SHP77 (cell line): ENCODE data around the gene HMGCS2.

Experiments used
- DNase-seq, 2 experiments: peaks; one replicate each; lab custom pipeline; 2025; lab: John Stamatoyannopoulos, UW

HMGCS2 gene

GRCh38 chr1:119768778-119769177 is at the start of gene HMGCS2:
HMGCS2 (minus strand) TSS chr1:119768905; CDS start chr1:119768844, 61 bp downstream.
- no peak for DNase-seq

- no peak for DNase-seq
These were observed 49.5 kb upstream of the HMGCS2 start for GRCh38 chr1:119818181-119818580.

GRCh38 chr1:119816407-119816806 is 47.7 kb upstream of the HMGCS2 start:
- DNase-seq, result no peak

GRCh38 chr1:119815928-119816327 is 47.2 kb upstream of the HMGCS2 start:
- no peak for DNase-seq

- DNase-seq, result no peak
These were observed 46.7 kb upstream of the HMGCS2 start for GRCh38 chr1:119815361-119815760.

- DNase-seq, result no peak
These were observed 45.6 kb upstream of the HMGCS2 start for GRCh38 chr1:119814288-119814687.

GRCh38 chr1:119811985-119812557 is 43.4 kb upstream of the HMGCS2 start:
- DNase-seq, result no peak

GRCh38 chr1:119811387-119811786 is 42.7 kb upstream of the HMGCS2 start, which contains the start of gene REG4:
REG4 (minus strand) TSS chr1:119811460; CDS start chr1:119808769, 2,691 bp downstream.
- DNase-seq, result no peak

- peak; percentile 52 to 60 for DNase-seq
These were observed 40.4 kb upstream of the HMGCS2 start for GRCh38 chr1:119808972-119809550.

- no peak for DNase-seq
These were observed 39.8 kb upstream of the HMGCS2 start for GRCh38 chr1:119808491-119808890.

GRCh38 chr1:119806489-119806888 is 37.8 kb upstream of the HMGCS2 start:
- DNase-seq, result no peak

GRCh38 chr1:119805746-119806145 is 37.0 kb upstream of the HMGCS2 start:
- no peak for DNase-seq

- DNase-seq, result no peak
These were observed 36.5 kb upstream of the HMGCS2 start for GRCh38 chr1:119805247-119805646.

GRCh38 chr1:119799599-119800177 is 31.0 kb upstream of the HMGCS2 start:
- no peak for DNase-seq

GRCh38 chr1:119799003-119799402 is 30.3 kb upstream of the HMGCS2 start:
- DNase-seq, result no peak

- DNase-seq, result no peak
These were observed 28.9 kb upstream of the HMGCS2 start for GRCh38 chr1:119797606-119798005.

- no peak for DNase-seq
These were observed 28.5 kb upstream of the HMGCS2 start for GRCh38 chr1:119797162-119797561.

- no peak for DNase-seq
These were observed 26.8 kb upstream of the HMGCS2 start for GRCh38 chr1:119795261-119796200.

- no peak for DNase-seq
These were observed 26.2 kb upstream of the HMGCS2 start for GRCh38 chr1:119794876-119795240.

- no peak for DNase-seq
These were observed 25.6 kb upstream of the HMGCS2 start for GRCh38 chr1:119794230-119794875.

GRCh38 chr1:119791377-119791776 is 22.7 kb upstream of the HMGCS2 start:
- no peak for DNase-seq
